ENCODE data around the gene NRAP. TPM values are rescaled to one million over a fixed set of nuclear protein-coding genes. Genes with fewer than 3 reads are reported as not detected.
A peak's percentile ranks its signal among the peaks of the same experiment; 100 is the strongest.

The NRAP gene
- polyA plus RNA-seq, 2 donors, result 0.02 to 0.04 TPM

GRCh38 chr10:113550365-113550764 lies 113.5 kb downstream of the NRAP start:
- H3K4me1 ChIP-seq (ENCODE audit: control insufficient read depth in 2 of 2, insufficient read depth in 2 of 2, low read length in 1 of 2), result peaks cover 0 to 11% of the 10 kb centered on the region in 2 donors
- 27 to 37% methylated on average over 6 of the region's 6 CpGs for WGBS, 2 donors
- no peak overlapping the region for H3K4me3 ChIP-seq (ENCODE audit: low read depth in 1 of 2, low read length in 2 of 2)
- H3K36me3 ChIP-seq (ENCODE audit: control insufficient read depth in 2 of 2, insufficient read depth in 2 of 2, low read length in 1 of 2), result no peaks in the 10 kb centered on the region
- peak overlapping the region; percentile 74 to 89 for H3K27ac ChIP-seq (ENCODE audit: low read depth in 2 of 2, low read length in 1 of 2)
- H3K9me3 ChIP-seq (ENCODE audit: control insufficient read depth in 2 of 2, insufficient read depth in 1 of 2, low read depth in 1 of 2, low read length in 1 of 2), result no peaks in the 10 kb centered on the region
- H3K27me3 ChIP-seq (ENCODE audit: control insufficient read depth in 1 of 2, insufficient read depth in 2 of 2, low read length in 2 of 2), result no peaks in the 10 kb centered on the region

GRCh38 chr10:113549856-113550255 lies 114.0 kb downstream of the NRAP start:
- Histone ChIP-seq H3K36me3 (ENCODE audit: control insufficient read depth in 2 of 2, insufficient read depth in 2 of 2, low read length in 1 of 2) (no peaks in the 10 kb centered on the region), H3K4me1 (ENCODE audit: control insufficient read depth in 2 of 2, insufficient read depth in 2 of 2, low read length in 1 of 2) (peaks cover 0 to 11% of the 10 kb centered on the region in 2 donors), H3K4me3 (ENCODE audit: low read depth in 1 of 2, low read length in 2 of 2) (no peak overlapping the region), H3K27me3 (ENCODE audit: control insufficient read depth in 1 of 2, insufficient read depth in 2 of 2, low read length in 2 of 2) (no peaks in the 10 kb centered on the region), H3K9me3 (ENCODE audit: control insufficient read depth in 2 of 2, insufficient read depth in 1 of 2, low read depth in 1 of 2, low read length in 1 of 2) (no peaks in the 10 kb centered on the region), H3K27ac (ENCODE audit: low read depth in 2 of 2, low read length in 1 of 2) (peak overlapping the region; percentile 53 to 65)
- 77 to 78% methylated on average over 6 of the region's 6 CpGs for WGBS, 2 donors

- H3K27me3 ChIP-seq (ENCODE audit: control insufficient read depth in 1 of 2, insufficient read depth in 2 of 2, low read length in 2 of 2), result no peaks in the 10 kb centered on the region
These were observed 116.4 kb downstream of the NRAP start for GRCh38 chr10:113547426-113547825.

GRCh38 chr10:113544392-113544791 lies 119.4 kb downstream of the NRAP start:
- Histone ChIP-seq H3K27ac (ENCODE audit: low read depth in 2 of 2, low read length in 1 of 2) (no peak overlapping the region), H3K4me3 (ENCODE audit: low read depth in 1 of 2, low read length in 2 of 2) (no peak overlapping the region), H3K27me3 (ENCODE audit: control insufficient read depth in 1 of 2, insufficient read depth in 2 of 2, low read length in 2 of 2) (no peaks in the 10 kb centered on the region), H3K36me3 (ENCODE audit: control insufficient read depth in 2 of 2, insufficient read depth in 2 of 2, low read length in 1 of 2) (no peaks in the 10 kb centered on the region), H3K4me1 (ENCODE audit: control insufficient read depth in 2 of 2, insufficient read depth in 2 of 2, low read length in 1 of 2) (peaks cover 0 to 4% of the 10 kb centered on the region in 2 donors), H3K9me3 (ENCODE audit: control insufficient read depth in 2 of 2, insufficient read depth in 1 of 2, low read depth in 1 of 2, low read length in 1 of 2) (no peaks in the 10 kb centered on the region)
- 98 to 100% methylated on average over 1 of the region's 1 CpG for WGBS, 2 donors

More at GRCh38 chr10:113547426-113547825, 116.4 kb downstream of the NRAP start:
- no peak overlapping the region for H3K27ac ChIP-seq (ENCODE audit: low read depth in 2 of 2, low read length in 1 of 2)
- no peaks in the 10 kb centered on the region for H3K9me3 ChIP-seq (ENCODE audit: control insufficient read depth in 2 of 2, insufficient read depth in 1 of 2, low read depth in 1 of 2, low read length in 1 of 2)
- H3K36me3 ChIP-seq (ENCODE audit: control insufficient read depth in 2 of 2, insufficient read depth in 2 of 2, low read length in 1 of 2), result no peaks in the 10 kb centered on the region
- 93 to 95% methylated on average over 2 of the region's 2 CpGs for WGBS, 2 donors
- H3K4me1 ChIP-seq (ENCODE audit: control insufficient read depth in 2 of 2, insufficient read depth in 2 of 2, low read length in 1 of 2), result peaks cover 0 to 4% of the 10 kb centered on the region in 2 donors
- H3K4me3 ChIP-seq (ENCODE audit: low read depth in 1 of 2, low read length in 2 of 2), result no peak overlapping the region

GRCh38 chr10:113543107-113543955 lies 120.5 kb downstream of the NRAP start:
- Histone ChIP-seq H3K9me3 (ENCODE audit: control insufficient read depth in 2 of 2, insufficient read depth in 1 of 2, low read depth in 1 of 2, low read length in 1 of 2) (no peaks in the 10 kb centered on the region), H3K36me3 (ENCODE audit: control insufficient read depth in 2 of 2, insufficient read depth in 2 of 2, low read length in 1 of 2) (no peaks in the 10 kb centered on the region), H3K27me3 (ENCODE audit: control insufficient read depth in 1 of 2, insufficient read depth in 2 of 2, low read length in 2 of 2) (no peaks in the 10 kb centered on the region), H3K27ac (ENCODE audit: low read depth in 2 of 2, low read length in 1 of 2) (no peak overlapping the region), H3K4me1 (ENCODE audit: control insufficient read depth in 2 of 2, insufficient read depth in 2 of 2, low read length in 1 of 2) (peaks cover 0 to 6% of the 10 kb centered on the region in 2 donors), H3K4me3 (ENCODE audit: low read depth in 1 of 2, low read length in 2 of 2) (no peak overlapping the region)
- WGBS, 2 donors, result 82 to 83% methylated on average over 5 of the region's 5 CpGs

GRCh38 chr10:113541549-113541927 lies 122.3 kb downstream of the NRAP start:
- WGBS, 2 donors, result 59 to 63% methylated on average over 1 of the region's 1 CpG
- H3K9me3 ChIP-seq (ENCODE audit: control insufficient read depth in 2 of 2, insufficient read depth in 1 of 2, low read depth in 1 of 2, low read length in 1 of 2), result no peaks in the 10 kb centered on the region
- H3K4me3 ChIP-seq (ENCODE audit: low read depth in 1 of 2, low read length in 2 of 2), result no peak overlapping the region
- peaks cover 0 to 6% of the 10 kb centered on the region in 2 donors for H3K4me1 ChIP-seq (ENCODE audit: control insufficient read depth in 2 of 2, insufficient read depth in 2 of 2, low read length in 1 of 2)
- H3K27me3 ChIP-seq (ENCODE audit: control insufficient read depth in 1 of 2, insufficient read depth in 2 of 2, low read length in 2 of 2), result no peaks in the 10 kb centered on the region
- no peaks in the 10 kb centered on the region for H3K36me3 ChIP-seq (ENCODE audit: control insufficient read depth in 2 of 2, insufficient read depth in 2 of 2, low read length in 1 of 2)
- no peak overlapping the region for H3K27ac ChIP-seq (ENCODE audit: low read depth in 2 of 2, low read length in 1 of 2)

- no peak overlapping the region for H3K4me3 ChIP-seq (ENCODE audit: low read depth in 1 of 2, low read length in 2 of 2)
- WGBS, 2 donors, result 75 to 89% methylated on average over 7 of the region's 7 CpGs
- no peaks in the 10 kb centered on the region for H3K9me3 ChIP-seq (ENCODE audit: control insufficient read depth in 2 of 2, insufficient read depth in 1 of 2, low read depth in 1 of 2, low read length in 1 of 2)
- H3K27ac ChIP-seq (ENCODE audit: low read depth in 2 of 2, low read length in 1 of 2), result no peak overlapping the region
- H3K4me1 ChIP-seq (ENCODE audit: control insufficient read depth in 2 of 2, insufficient read depth in 2 of 2, low read length in 1 of 2), result peaks cover 0 to 6% of the 10 kb centered on the region in 2 donors
- H3K27me3 ChIP-seq (ENCODE audit: control insufficient read depth in 1 of 2, insufficient read depth in 2 of 2, low read length in 2 of 2), result no peaks in the 10 kb centered on the region
- H3K36me3 ChIP-seq (ENCODE audit: control insufficient read depth in 2 of 2, insufficient read depth in 2 of 2, low read length in 1 of 2), result no peaks in the 10 kb centered on the region
These were observed 122.8 kb downstream of the NRAP start for GRCh38 chr10:113540845-113541548.

- H3K27me3 ChIP-seq (ENCODE audit: control insufficient read depth in 1 of 2, insufficient read depth in 2 of 2, low read length in 2 of 2), result no peaks in the 10 kb centered on the region
- no peak overlapping the region for H3K27ac ChIP-seq (ENCODE audit: low read depth in 2 of 2, low read length in 1 of 2)
- H3K36me3 ChIP-seq (ENCODE audit: control insufficient read depth in 2 of 2, insufficient read depth in 2 of 2, low read length in 1 of 2), result no peaks in the 10 kb centered on the region
- peaks cover 0 to 6% of the 10 kb centered on the region in 2 donors for H3K4me1 ChIP-seq (ENCODE audit: control insufficient read depth in 2 of 2, insufficient read depth in 2 of 2, low read length in 1 of 2)
- WGBS, 2 donors, result 41 to 55% methylated on average over 7 of the region's 7 CpGs
- H3K4me3 ChIP-seq (ENCODE audit: low read depth in 1 of 2, low read length in 2 of 2), result no peak overlapping the region
- no peaks in the 10 kb centered on the region for H3K9me3 ChIP-seq (ENCODE audit: control insufficient read depth in 2 of 2, insufficient read depth in 1 of 2, low read depth in 1 of 2, low read length in 1 of 2)
These were observed 124.1 kb downstream of the NRAP start for GRCh38 chr10:113539789-113540188.

Data from esophagus (tissue), 2 donors.